K562 (cell line): Measurements from ENCODE around the gene ERBB4. TPM values are rescaled to one million over a fixed set of nuclear protein-coding genes. Genes with fewer than 3 reads are reported as not detected.

Experiments used
- ATAC-seq: fragments of 200-7000 bp; cut with Tn5 transposase; 3 replicates; pipeline ENCODE4 v1.9.1; 2020; ENCODE audit warnings: moderate library complexity
- BruUV-seq: library from RNA; stranded (reverse); fragments of 400-500 nt; replicated peaks from 2 replicates; lab custom pipeline; 2021; lab: Mats Ljungman, UMichigan
- CTCF ChIA-PET: fragments of 300-600 bp; formaldehyde crosslinking; extraction: SDS; loops from one replicate; lab custom pipeline; 2021; ENCODE audit warnings: low intra/inter-chr PET ratio; lab: Yijun Ruan, JAX
- POLR2A ChIA-PET: fragments of 300-600, 350-650 bp; sonication (Branson Sonifier 250); formaldehyde crosslinking; extraction: SDS; loops from one replicate; lab custom pipeline; 2021; ENCODE audit warnings: antibody characterized with exemption, inconsistent platforms; lab: Yijun Ruan, JAX
- DNase-seq, 4 experiments: peaks; one replicate each; pipeline versions ENCODE4 v3.0.0 to v3.0.0-alpha.2; 2011 to 2018; ENCODE audit warnings: low spot score in 3 of 4, mixed read lengths in 3 of 4; ENCODE audit errors: extremely low read depth in 1 of 4
- FAIRE-seq: peaks from 2 replicates; lab custom pipeline; 2011; peaks lifted over from hg19 to GRCh38; lab: Jason Lieb, UNC
- H2AFZ ChIP-seq: 2 replicates; pipeline ENCODE4 v1.6.0; 2011; ENCODE audit warnings: low read depth, low read length, control low read depth, inconsistent platforms
- H3K27ac ChIP-seq: fragments of 200-600 bp; 3 replicates; pipeline ENCODE4 v1.8.0; 2011; ENCODE audit warnings: low read depth, mild to moderate bottlenecking, control low read depth, inconsistent platforms, low read length, moderate library complexity, mixed read lengths; ENCODE audit errors: extremely low read depth
- H3K27me3 ChIP-seq, 2 experiments: fragments of 300-600 bp in 1 of 2; 2 replicates in 1 of 2; 3 replicates in 1 of 2; pipeline versions ENCODE4 v1.6.0 to v1.8.0; 2011; ENCODE audit warnings: inconsistent platforms in 2 of 2, low read length in 2 of 2, mild to moderate bottlenecking in 1 of 2, mixed read lengths in 1 of 2, moderate library complexity in 1 of 2; ENCODE audit not compliant: control insufficient read depth in 2 of 2, insufficient read depth in 2 of 2
- H3K36me3 ChIP-seq: fragments of 300-600 bp; 3 replicates; pipeline ENCODE4 v1.8.0; 2011; ENCODE audit warnings: mild to moderate bottlenecking, low read length, inconsistent platforms; ENCODE audit not compliant: control insufficient read depth, insufficient read depth
- H3K4me1 ChIP-seq, 2 experiments: fragments of 200-600 bp in 1 of 2; replicated peaks in 1 of 2; 2 replicates in 1 of 2; 3 replicates in 1 of 2; pipeline versions ENCODE4 v1.5.1 to v1.8.0; 2011; ENCODE audit warnings: inconsistent platforms in 2 of 2, low read length in 2 of 2, mild to moderate bottlenecking in 1 of 2, mixed read lengths in 1 of 2, moderate library complexity in 1 of 2; ENCODE audit not compliant: control insufficient read depth in 2 of 2, insufficient read depth in 2 of 2
- H3K4me2 ChIP-seq: 2 replicates; pipeline ENCODE4 v1.6.1; 2011; ENCODE audit warnings: low read length, control low read depth, inconsistent platforms, mixed read lengths; ENCODE audit not compliant: insufficient read depth
- H3K4me3 ChIP-seq: fragments of 200-600 bp; sonication (generic), shearing (Covaris generic); 2 replicates; pipeline ENCODE4 v1.5.1; 2016; ENCODE audit warnings: control low read depth, inconsistent platforms
- H3K79me2 ChIP-seq: fragments of 200-600 bp; 3 replicates; pipeline ENCODE4 v1.8.0; 2011; ENCODE audit warnings: low read length, inconsistent platforms; ENCODE audit not compliant: control insufficient read depth, insufficient read depth
- H3K9ac ChIP-seq, 2 experiments: 2 replicates each; pipeline versions ENCODE4 v1.6.0 to v1.6.1; 2011; ENCODE audit warnings: low read depth in 2 of 2, low read length in 2 of 2, control low read depth in 1 of 2, inconsistent platforms in 1 of 2, mild to moderate bottlenecking in 1 of 2, mixed read lengths in 1 of 2; ENCODE audit not compliant: insufficient read depth in 1 of 2
- H3K9me1 ChIP-seq: one replicate; pipeline ENCODE4 v1.6.0; 2011; ENCODE audit warnings: inconsistent platforms, mild to moderate bottlenecking, low read length, moderate library complexity; ENCODE audit not compliant: control insufficient read depth, insufficient read depth
- H3K9me3 ChIP-seq: replicated peaks from 2 replicates; pipeline ENCODE4 v1.5.1; 2011; ENCODE audit warnings: low read depth, low read length, inconsistent platforms; ENCODE audit not compliant: control insufficient read depth, insufficient read depth
- H4K20me1 ChIP-seq: replicated peaks from 2 replicates; pipeline ENCODE4 v1.6.1; 2011; ENCODE audit warnings: low read length, inconsistent platforms, mixed read lengths; ENCODE audit not compliant: control insufficient read depth, insufficient read depth
- CBFA2T3 ChIP-seq: fragments of 450-650 bp; IDR thresholded peaks from 2 replicates; pipeline ENCODE4 v1.6.1; 2017
- FOXK2 ChIP-seq, 2 experiments: fragments of 450-650 bp; IDR thresholded peaks in 1 of 2; conservative IDR thresholded peaks in 1 of 2; 2 replicates each; pipeline ENCODE4 v1.6.1; 2016; ENCODE audit warnings: low read depth in 2 of 2, mild to moderate bottlenecking in 1 of 2
- FUS ChIP-seq: fragments of 200-400 bp; formaldehyde crosslinking; optimal IDR thresholded peaks from 2 replicates; pipeline ENCODE3; 2017; ENCODE audit warnings: low read depth, low read length
- HDAC1 ChIP-seq, 2 experiments: fragments of 450-650 bp; IDR thresholded peaks; 2 replicates each; pipeline ENCODE4 v1.6.1; 2016 to 2017; ENCODE audit warnings: inconsistent platforms in 1 of 2, mild to moderate bottlenecking in 1 of 2, moderate library complexity in 1 of 2
- ILK ChIP-seq: fragments of 450-650 bp; IDR thresholded peaks from 2 replicates; pipeline ENCODE4 v1.6.1; 2016; ENCODE audit warnings: missing genetic modification characterization, low read depth, mild to moderate bottlenecking, missing compliant biosample characterization, moderate library complexity, borderline replicate concordance
- MBD1 ChIP-seq: fragments of 250-450 bp; sonication (Bioruptor Pico); IDR thresholded peaks from 2 replicates; pipeline ENCODE4 v1.8.0; 2022; ENCODE audit warnings: inconsistent platforms
- SP2 ChIP-seq: IDR thresholded peaks from 2 replicates; pipeline ENCODE4 v1.6.1; 2011; ENCODE audit warnings: mild to moderate bottlenecking, low read depth, low read length, moderate library complexity; ENCODE audit not compliant: poor library complexity, severe bottlenecking; ENCODE audit errors: extremely low read depth
- SRSF1 ChIP-seq: fragments of 200-400 bp; formaldehyde crosslinking; IDR thresholded peaks from 2 replicates; pipeline ENCODE4 v1.6.1; 2017; ENCODE audit warnings: mild to moderate bottlenecking, low read depth, low read length, moderate library complexity
- TCFL5 ChIP-seq: fragments of 250-450 bp; sonication (Bioruptor Pico); conservative IDR thresholded peaks from 2 replicates; pipeline ENCODE4 v1.6.1; 2021; ENCODE audit warnings: mild to moderate bottlenecking, moderate library complexity, matching md5 sums
- THRAP3 ChIP-seq: fragments of 450-650 bp; IDR thresholded peaks from 2 replicates; pipeline ENCODE4 v1.6.1; 2016; ENCODE audit warnings: mild to moderate bottlenecking, inconsistent platforms, borderline replicate concordance
- ZC3H8 ChIP-seq: fragments of 450-650 bp; IDR thresholded peaks from 2 replicates; pipeline ENCODE4 v1.6.1; 2017
- ZNF197 ChIP-seq: fragments of 200-800 bp; sonication (Bioruptor generic); IDR thresholded peaks from 2 replicates; pipeline ENCODE4 v1.6.1; 2016; ENCODE audit warnings: low read depth, missing genetic modification characterization, missing compliant biosample characterization
- ZNF408 ChIP-seq: fragments of 250-450 bp; sonication (Bioruptor Pico); IDR thresholded peaks from 2 replicates; pipeline ENCODE4 v1.4.0; 2020; ENCODE audit warnings: low read depth, mild to moderate bottlenecking, moderate library complexity
- WGBS: fragments of 100-300 bp; shearing (Covaris generic); methylation state at CpG from one replicate; pipeline ENCODE4 v1.1.6; 2016; ENCODE audit warnings: low coverage, mixed read lengths; ENCODE audit not compliant: insufficient coverage; ENCODE audit errors: missing lambda C conversion rate; 5-methylcytosine and 5-hydroxymethylcytosine counted together
- in situ Hi-C: fragments of 300-500 bp; cut with MboI; formaldehyde crosslinking; loops from 4 replicates; pipeline ENCODE4 v1.15.0; 2018; ENCODE audit warnings: inconsistent platforms, mixed read lengths
- intact Hi-C: fragments of 100-400 bp; cut with micrococcal nuclease; formaldehyde crosslinking; loops from 2 replicates; pipeline ENCODE4 v1.14.2; 2022
- polyA plus RNA-seq, 8 experiments: library from polyadenylated mRNA; depleted of rRNA in 4 of 8; stranded (reverse) in 5 of 8; unstranded in 3 of 8; fragments of >200 nt; fragmentation: Nextera tagmentation in 2 of 8; fragmentation: Illumina TruSeq in 1 of 8; extraction: Ambion mirVana in 2 of 8; extraction: Trizol in 1 of 8; gene quantifications; 2 replicates each; pipeline versions ENCODE4 v1.2.1 to v1.2.3, GENCODE V29; 2011 to 2014; ENCODE audit warnings: inconsistent platforms in 1 of 8, missing spikeins in 1 of 8
- total RNA-seq, 7 experiments: library from RNA; depleted of rRNA in 6 of 7; stranded (reverse); fragments of >200 nt in 6 of 7; fragmentation: Illumina TruSeq in 2 of 7; extraction: Trizol in 2 of 7; gene quantifications; 2 replicates each; pipeline versions ENCODE4 v1.2.1 to v1.2.3, GENCODE V29; 2011 to 2021; ENCODE audit warnings: low replicate concordance in 1 of 7
- TF ChIP-seq, protein P1 (sequence below): sonication (generic); formaldehyde crosslinking; IDR thresholded peaks from 2 replicates; pipeline ENCODE4 v1.8.1; 2022; ENCODE audit warnings: missing genetic modification reagents
- TF ChIP-seq, protein P2 (sequence below): fragments of 150-350 bp; conservative IDR thresholded peaks from 2 replicates; pipeline ENCODE4 v1.6.1; 2014; ENCODE audit warnings: low read length
- TF ChIP-seq, protein P3 (sequence below), 2 experiments: fragments of 200-800 bp in 1 of 2; sonication (Bioruptor generic) in 1 of 2; sonication (generic) in 1 of 2; formaldehyde crosslinking in 1 of 2; IDR thresholded peaks in 1 of 2; conservative IDR thresholded peaks in 1 of 2; 2 replicates each; pipeline versions ENCODE4 v1.5.0 to v1.6.1; 2016 to 2020; ENCODE audit warnings: missing compliant biosample characterization in 1 of 2, missing genetic modification characterization in 1 of 2, missing genetic modification reagents in 1 of 2

Gene ERBB4
- total and polyA plus RNA-seq, 9 of the 15 experiments (the other 6 are each of a cell fraction or from before 2014, with no cell fraction given), result not detected

GRCh38 chr2:211994806-211995205 lies 543.8 kb downstream of the ERBB4 start:
- Histone ChIP-seq H3K9me1 (no peaks in the 10 kb centered on the region), H4K20me1 (no peaks in the 10 kb centered on the region), H3K27me3 (no peaks in the 10 kb centered on the region), H3K9ac (no peak overlapping the region), H3K9me3 (no peaks in the 10 kb centered on the region), H3K4me1 (no peaks in the 10 kb centered on the region), H2AFZ (no peak overlapping the region), H3K4me3 (no peak overlapping the region), H3K4me2 (no peak overlapping the region), H3K36me3 (no peaks in the 10 kb centered on the region), H3K27ac (no peak overlapping the region), H3K79me2 (no peaks in the 10 kb centered on the region)
- ChIA-PET POLR2A (no interaction called here), CTCF (no interaction called here)
- WGBS, result 4% methylated on average over 2 of the region's 2 CpGs
- ATAC-seq (no peak), FAIRE-seq (no peak), DNase-seq (no peak)
- in situ Hi-C loops (no loop called here), intact Hi-C loops (no loop called here)
- no TSS peak for BruUV-seq
- TF ChIP-seq TCFL5 (no peak), CBFA2T3 (no peak), THRAP3 (no peak), SRSF1 (no peak), SP2 (no peak), ILK (tag) (no peak), ZC3H8 (no peak), HDAC1 (IDR thresholded peaks at IDR 0.05) (no peak), MBD1 (CRISPR knock-in tag) (no peak), FOXK2 (conservative IDR thresholded peaks at IDR 0.05 in 1 of 2, IDR thresholded peaks at IDR 0.05 in 1 of 2; ENCODE audit: low read depth in 2 of 2) (no peak), ZNF408 (CRISPR knock-in tag) (no peak), FUS (no peak), ZNF197 (no peak)
- TF ChIP-seq, protein P1, sequence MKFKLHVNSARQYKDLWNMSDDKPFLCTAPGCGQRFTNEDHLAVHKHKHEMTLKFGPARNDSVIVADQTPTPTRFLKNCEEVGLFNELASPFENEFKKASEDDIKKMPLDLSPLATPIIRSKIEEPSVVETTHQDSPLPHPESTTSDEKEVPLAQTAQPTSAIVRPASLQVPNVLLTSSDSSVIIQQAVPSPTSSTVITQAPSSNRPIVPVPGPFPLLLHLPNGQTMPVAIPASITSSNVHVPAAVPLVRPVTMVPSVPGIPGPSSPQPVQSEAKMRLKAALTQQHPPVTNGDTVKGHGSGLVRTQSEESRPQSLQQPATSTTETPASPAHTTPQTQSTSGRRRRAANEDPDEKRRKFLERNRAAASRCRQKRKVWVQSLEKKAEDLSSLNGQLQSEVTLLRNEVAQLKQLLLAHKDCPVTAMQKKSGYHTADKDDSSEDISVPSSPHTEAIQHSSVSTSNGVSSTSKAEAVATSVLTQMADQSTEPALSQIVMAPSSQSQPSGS (CRISPR knock-in tag), result no peak
- TF ChIP-seq, protein P2, sequence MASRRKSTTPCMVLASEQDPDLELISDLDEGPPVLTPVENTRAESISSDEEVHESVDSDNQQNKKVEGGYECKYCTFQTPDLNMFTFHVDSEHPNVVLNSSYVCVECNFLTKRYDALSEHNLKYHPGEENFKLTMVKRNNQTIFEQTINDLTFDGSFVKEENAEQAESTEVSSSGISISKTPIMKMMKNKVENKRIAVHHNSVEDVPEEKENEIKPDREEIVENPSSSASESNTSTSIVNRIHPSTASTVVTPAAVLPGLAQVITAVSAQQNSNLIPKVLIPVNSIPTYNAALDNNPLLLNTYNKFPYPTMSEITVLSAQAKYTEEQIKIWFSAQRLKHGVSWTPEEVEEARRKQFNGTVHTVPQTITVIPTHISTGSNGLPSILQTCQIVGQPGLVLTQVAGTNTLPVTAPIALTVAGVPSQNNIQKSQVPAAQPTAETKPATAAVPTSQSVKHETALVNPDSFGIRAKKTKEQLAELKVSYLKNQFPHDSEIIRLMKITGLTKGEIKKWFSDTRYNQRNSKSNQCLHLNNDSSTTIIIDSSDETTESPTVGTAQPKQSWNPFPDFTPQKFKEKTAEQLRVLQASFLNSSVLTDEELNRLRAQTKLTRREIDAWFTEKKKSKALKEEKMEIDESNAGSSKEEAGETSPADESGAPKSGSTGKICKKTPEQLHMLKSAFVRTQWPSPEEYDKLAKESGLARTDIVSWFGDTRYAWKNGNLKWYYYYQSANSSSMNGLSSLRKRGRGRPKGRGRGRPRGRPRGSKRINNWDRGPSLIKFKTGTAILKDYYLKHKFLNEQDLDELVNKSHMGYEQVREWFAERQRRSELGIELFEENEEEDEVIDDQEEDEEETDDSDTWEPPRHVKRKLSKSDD, result no peak
- TF ChIP-seq, protein P3, sequence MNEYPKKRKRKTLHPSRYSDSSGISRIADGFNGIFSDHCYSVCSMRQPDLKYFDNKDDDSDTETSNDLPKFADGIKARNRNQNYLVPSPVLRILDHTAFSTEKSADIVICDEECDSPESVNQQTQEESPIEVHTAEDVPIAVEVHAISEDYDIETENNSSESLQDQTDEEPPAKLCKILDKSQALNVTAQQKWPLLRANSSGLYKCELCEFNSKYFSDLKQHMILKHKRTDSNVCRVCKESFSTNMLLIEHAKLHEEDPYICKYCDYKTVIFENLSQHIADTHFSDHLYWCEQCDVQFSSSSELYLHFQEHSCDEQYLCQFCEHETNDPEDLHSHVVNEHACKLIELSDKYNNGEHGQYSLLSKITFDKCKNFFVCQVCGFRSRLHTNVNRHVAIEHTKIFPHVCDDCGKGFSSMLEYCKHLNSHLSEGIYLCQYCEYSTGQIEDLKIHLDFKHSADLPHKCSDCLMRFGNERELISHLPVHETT (CRISPR knock-in tag; conservative IDR thresholded peaks at IDR 0.05 in 1 of 2, IDR thresholded peaks at IDR 0.05 in 1 of 2), result no peak
